HepG2 (cell line): ENCODE measurements around the gene RPL26. TPM values are rescaled to one million over a fixed set of nuclear protein-coding genes. Genes with fewer than 3 reads are reported as not detected.

Source experiments
- FOSL2 ChIP-seq: sonication (generic); formaldehyde crosslinking; IDR thresholded peaks from 2 replicates; pipeline ENCODE4 v1.4.0; 2020; ENCODE audit warnings: missing genetic modification reagents
- GATAD2A ChIP-seq: IDR thresholded peaks from 2 replicates; pipeline ENCODE4 v1.6.1; 2016
- LRRFIP1 ChIP-seq: sonication (generic); formaldehyde crosslinking; conservative IDR thresholded peaks from 2 replicates; pipeline ENCODE4 v1.4.0; 2020; ENCODE audit warnings: missing genetic modification reagents
- MAFG ChIP-seq: sonication (generic); formaldehyde crosslinking; IDR thresholded peaks from 2 replicates; pipeline ENCODE4 v1.5.1; 2020; ENCODE audit warnings: mild to moderate bottlenecking, missing genetic modification reagents
- MAFK ChIP-seq, 2 experiments: IDR thresholded peaks in 1 of 2; conservative IDR thresholded peaks in 1 of 2; 2 replicates each; pipeline ENCODE4 v1.6.1; 2011; ENCODE audit warnings: improper control_type of control experiment in 2 of 2, low read length in 2 of 2
- MXD4 ChIP-seq: IDR thresholded peaks from 2 replicates; pipeline ENCODE4 v1.6.1; 2016; ENCODE audit warnings: mild to moderate bottlenecking, missing biosample characterization, missing genetic modification reagents
- NFE2 ChIP-seq: sonication (generic); formaldehyde crosslinking; IDR thresholded peaks from 2 replicates; pipeline ENCODE4 v1.4.0; 2020; ENCODE audit warnings: missing genetic modification reagents
- PAWR ChIP-seq: sonication (generic); formaldehyde crosslinking; IDR thresholded peaks from 2 replicates; pipeline ENCODE4 v1.4.0; 2020; ENCODE audit warnings: missing genetic modification reagents, mild to moderate bottlenecking, borderline replicate concordance
- REST ChIP-seq, 2 experiments: IDR thresholded peaks; 2 replicates each; pipeline ENCODE4 v1.6.1; 2011 to 2012; ENCODE audit warnings: low read length in 2 of 2, borderline replicate concordance in 1 of 2, low read depth in 1 of 2, mild to moderate bottlenecking in 1 of 2, moderate library complexity in 1 of 2
- SALL1 ChIP-seq: sonication (generic); formaldehyde crosslinking; IDR thresholded peaks from 2 replicates; pipeline ENCODE4 v1.8.0; 2022; ENCODE audit warnings: mild to moderate bottlenecking, missing genetic modification reagents
- ZNF335 ChIP-seq: sonication (generic); formaldehyde crosslinking; IDR thresholded peaks from 2 replicates; pipeline ENCODE4 v1.4.0; 2020; ENCODE audit warnings: missing genetic modification reagents
- ZNF512 ChIP-seq: sonication (generic); formaldehyde crosslinking; IDR thresholded peaks from 2 replicates; pipeline ENCODE4 v1.4.0; 2020; ENCODE audit warnings: mild to moderate bottlenecking, missing genetic modification reagents
- ZNF543 ChIP-seq: sonication (generic); formaldehyde crosslinking; IDR thresholded peaks from 2 replicates; pipeline ENCODE4 v1.4.0; 2020; ENCODE audit warnings: mild to moderate bottlenecking, missing genetic modification reagents
- ZNF644 ChIP-seq: IDR thresholded peaks from 2 replicates; pipeline ENCODE4 v1.6.1; 2016; ENCODE audit warnings: low read depth
- polyA plus RNA-seq, 8 experiments: library from polyadenylated mRNA; depleted of rRNA in 3 of 8; stranded (reverse) in 7 of 8; unstranded in 1 of 8; fragments of >200 nt; fragmentation: Illumina TruSeq in 4 of 8; extraction: Trizol in 4 of 8; gene quantifications; 2 replicates each; pipeline versions ENCODE4 v1.2.1 to v1.2.3, GENCODE V29; 2011 to 2016; ENCODE audit warnings: low read depth in 4 of 8, missing spikeins in 1 of 8, mixed read lengths in 1 of 8; ENCODE audit not compliant: insufficient read depth in 1 of 8
- total RNA-seq, 5 experiments: library from RNA; depleted of rRNA; stranded (reverse); fragments of >200 nt; fragmentation: Illumina TruSeq; extraction: Trizol; gene quantifications; 2 replicates each; pipeline ENCODE4 v1.2.3, GENCODE V29; 2016; ENCODE audit warnings: low read depth in 1 of 5
- TF ChIP-seq, protein P1 (sequence below): sonication (generic); formaldehyde crosslinking; IDR thresholded peaks from 2 replicates; pipeline ENCODE4 v1.5.1; 2020; ENCODE audit warnings: mild to moderate bottlenecking, missing genetic modification reagents
- TF ChIP-seq, protein P2 (sequence below): sonication (generic); formaldehyde crosslinking; IDR thresholded peaks from 2 replicates; pipeline ENCODE4 v1.9.0; 2022; ENCODE audit warnings: missing genetic modification reagents, mild to moderate bottlenecking, borderline replicate concordance
- TF ChIP-seq, protein P3 (sequence below): sonication (generic); formaldehyde crosslinking; IDR thresholded peaks from 2 replicates; pipeline ENCODE4 v1.4.0; 2020; ENCODE audit warnings: missing genetic modification reagents

RPL26 gene
- total and polyA plus RNA-seq, 2 of the 13 experiments (the other 11 are each of a cell fraction or from before 2014, with no cell fraction given), result 2,817 to 3,529 TPM

DNA sequence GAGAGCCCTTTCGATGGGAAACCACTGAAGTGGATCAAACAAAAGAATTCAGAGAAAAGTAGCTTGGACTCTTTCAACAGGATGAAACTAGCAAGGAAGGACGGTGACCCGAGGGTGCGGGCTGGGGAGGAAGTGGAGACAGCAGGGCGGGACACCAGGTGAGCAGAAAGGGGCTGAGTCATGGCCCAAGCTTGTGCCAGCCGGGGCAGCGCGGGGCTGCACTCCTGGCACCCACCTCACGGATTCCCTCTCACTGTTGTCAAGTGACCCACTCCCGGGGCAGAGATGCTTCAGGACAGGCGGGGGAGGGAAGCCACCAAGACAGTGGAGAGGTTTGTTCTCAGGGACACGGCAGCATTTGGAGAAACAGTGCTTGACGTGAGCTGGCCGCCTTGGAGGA is 25.4 kb upstream of the RPL26 start (continued):
- TF ChIP-seq, protein P1, sequence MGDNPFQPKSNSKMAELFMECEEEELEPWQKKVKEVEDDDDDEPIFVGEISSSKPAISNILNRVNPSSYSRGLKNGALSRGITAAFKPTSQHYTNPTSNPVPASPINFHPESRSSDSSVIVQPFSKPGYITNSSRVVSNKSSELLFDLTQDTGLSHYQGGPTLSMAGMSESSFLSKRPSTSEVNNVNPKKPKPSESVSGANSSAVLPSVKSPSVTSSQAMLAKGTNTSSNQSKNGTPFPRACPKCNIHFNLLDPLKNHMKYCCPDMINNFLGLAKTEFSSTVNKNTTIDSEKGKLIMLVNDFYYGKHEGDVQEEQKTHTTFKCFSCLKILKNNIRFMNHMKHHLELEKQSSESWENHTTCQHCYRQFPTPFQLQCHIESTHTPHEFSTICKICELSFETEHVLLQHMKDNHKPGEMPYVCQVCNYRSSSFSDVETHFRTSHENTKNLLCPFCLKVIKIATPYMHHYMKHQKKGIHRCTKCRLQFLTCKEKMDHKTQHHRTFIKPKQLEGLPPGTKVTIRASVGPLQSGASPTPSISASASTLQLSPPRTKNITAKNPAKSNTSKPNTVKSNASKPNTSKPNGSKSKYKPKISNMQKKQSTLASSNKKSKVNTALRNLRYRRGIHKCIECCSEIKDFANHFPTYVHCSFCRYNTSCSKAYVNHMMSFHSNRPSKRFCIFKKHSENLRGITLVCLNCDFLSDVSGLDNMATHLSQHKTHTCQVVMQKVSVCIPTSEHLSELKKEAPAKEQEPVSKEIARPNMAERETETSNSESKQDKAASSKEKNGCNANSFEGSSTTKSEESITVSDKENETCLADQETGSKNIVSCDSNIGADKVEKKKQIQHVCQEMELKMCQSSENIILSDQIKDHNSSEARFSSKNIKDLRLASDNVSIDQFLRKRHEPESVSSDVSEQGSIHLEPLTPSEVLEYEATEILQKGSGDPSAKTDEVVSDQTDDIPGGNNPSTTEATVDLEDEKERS (CRISPR knock-in tag), result no peak
- TF ChIP-seq, protein P2, sequence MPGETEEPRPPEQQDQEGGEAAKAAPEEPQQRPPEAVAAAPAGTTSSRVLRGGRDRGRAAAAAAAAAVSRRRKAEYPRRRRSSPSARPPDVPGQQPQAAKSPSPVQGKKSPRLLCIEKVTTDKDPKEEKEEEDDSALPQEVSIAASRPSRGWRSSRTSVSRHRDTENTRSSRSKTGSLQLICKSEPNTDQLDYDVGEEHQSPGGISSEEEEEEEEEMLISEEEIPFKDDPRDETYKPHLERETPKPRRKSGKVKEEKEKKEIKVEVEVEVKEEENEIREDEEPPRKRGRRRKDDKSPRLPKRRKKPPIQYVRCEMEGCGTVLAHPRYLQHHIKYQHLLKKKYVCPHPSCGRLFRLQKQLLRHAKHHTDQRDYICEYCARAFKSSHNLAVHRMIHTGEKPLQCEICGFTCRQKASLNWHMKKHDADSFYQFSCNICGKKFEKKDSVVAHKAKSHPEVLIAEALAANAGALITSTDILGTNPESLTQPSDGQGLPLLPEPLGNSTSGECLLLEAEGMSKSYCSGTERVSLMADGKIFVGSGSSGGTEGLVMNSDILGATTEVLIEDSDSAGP, result no peak
- TF ChIP-seq ZNF543 (CRISPR knock-in tag) (no peak), REST (IDR thresholded peaks at IDR 0.05; ENCODE audit: borderline replicate concordance in 1 of 2, low read depth in 1 of 2, low read length in 2 of 2) (no peak), SALL1 (CRISPR knock-in tag) (0 out of 2 replicates have a peak, but pooled peaks have one; percentile 32), ZNF335 (CRISPR knock-in tag) (no peak), LRRFIP1 (CRISPR knock-in tag) (no peak), FOSL2 (CRISPR knock-in tag) (peak; percentile 84), ZNF644 (CRISPR knock-in tag) (no peak), MAFK (conservative IDR thresholded peaks at IDR 0.05 in 1 of 2, IDR thresholded peaks at IDR 0.05 in 1 of 2; ENCODE audit: low read length in 2 of 2) (no peak), MAFG (CRISPR knock-in tag) (0 out of 2 replicates have a peak, but pooled peaks have one; percentile 45), MXD4 (CRISPR knock-in tag) (no peak), NFE2 (peak; percentile 48; the same call in 1 of the 2 replicates), ZNF512 (CRISPR knock-in tag) (no peak), GATAD2A (CRISPR knock-in tag) (peak; percentile 50), PAWR (CRISPR knock-in tag) (no peak)
- TF ChIP-seq, protein P3, sequence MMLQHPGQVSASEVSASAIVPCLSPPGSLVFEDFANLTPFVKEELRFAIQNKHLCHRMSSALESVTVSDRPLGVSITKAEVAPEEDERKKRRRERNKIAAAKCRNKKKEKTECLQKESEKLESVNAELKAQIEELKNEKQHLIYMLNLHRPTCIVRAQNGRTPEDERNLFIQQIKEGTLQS, result 0 out of 2 replicates have a peak, but pooled peaks have one; percentile 42
